GM21576 (cell line): ENCODE results near the gene BCLAF1.

Source experiments
- ATAC-seq: cut with Tn5 transposase; IDR thresholded peaks from one replicate; pipeline ENCODE4 v1.9.1; 2021; ENCODE audit warnings: mild to moderate bottlenecking, moderate library complexity; ENCODE audit not compliant: unreplicated experiment

The BCLAF1 gene

GRCh38 chr6:136208783-136209182, 80.9 kb downstream of the BCLAF1 start:
- no peak for ATAC-seq
